Glutamatergic neuron (in vitro differentiated cells): ENCODE results near the gene VAV2. TPM values are rescaled to one million over a fixed set of nuclear protein-coding genes. Genes with fewer than 3 reads are reported as not detected.

Experiments used
- DNase-seq: peaks from one replicate; pipeline ENCODE4 v3.0.0; 2022
- H3K27ac Mint-ChIP-seq: one replicate; pipeline ENCODE4 v1.8.0; 2020; ENCODE audit warnings: mild to moderate bottlenecking, mixed read lengths, inconsistent platforms; ENCODE audit not compliant: unreplicated experiment
- H3K27me3 Mint-ChIP-seq: one replicate; pipeline ENCODE4 v1.8.0; 2020; ENCODE audit warnings: mild to moderate bottlenecking, moderate library complexity, mixed read lengths, inconsistent platforms; ENCODE audit not compliant: unreplicated experiment
- H3K36me3 Mint-ChIP-seq: one replicate; pipeline ENCODE4 v1.8.0; 2020; ENCODE audit warnings: mild to moderate bottlenecking, mixed read lengths, inconsistent platforms; ENCODE audit not compliant: unreplicated experiment
- H3K4me1 Mint-ChIP-seq: one replicate; pipeline ENCODE4 v1.8.0; 2020; ENCODE audit warnings: mild to moderate bottlenecking, low read depth, mixed read lengths, inconsistent platforms; ENCODE audit not compliant: unreplicated experiment
- H3K4me3 Mint-ChIP-seq: one replicate; pipeline ENCODE4 v1.8.0; 2020; ENCODE audit warnings: mild to moderate bottlenecking, mixed read lengths, inconsistent platforms; ENCODE audit not compliant: unreplicated experiment
- H3K9me3 Mint-ChIP-seq: one replicate; pipeline ENCODE4 v1.8.0; 2020; ENCODE audit warnings: mild to moderate bottlenecking, moderate library complexity, mixed read lengths, inconsistent platforms; ENCODE audit not compliant: unreplicated experiment
- CTCF ChIP-seq: fragments of 200-600 bp; sonication (generic); IDR thresholded peaks from one replicate; pipeline ENCODE4 v1.5.0; 2021; ENCODE audit not compliant: partially characterized antibody, unreplicated experiment
- total RNA-seq: library from RNA; stranded (reverse); fragmentation: NEBNext Ultra II Directional; extraction: Animal tissue kit (Norgen Biotek cat#: 25700); gene quantifications from one replicate; pipeline ENCODE4 v1.2.1, GENCODE V29; 2021; ENCODE audit not compliant: unreplicated experiment

The VAV2 gene
- total RNA-seq, 1 donor from 2014 or later, result 270 TPM

DNA sequence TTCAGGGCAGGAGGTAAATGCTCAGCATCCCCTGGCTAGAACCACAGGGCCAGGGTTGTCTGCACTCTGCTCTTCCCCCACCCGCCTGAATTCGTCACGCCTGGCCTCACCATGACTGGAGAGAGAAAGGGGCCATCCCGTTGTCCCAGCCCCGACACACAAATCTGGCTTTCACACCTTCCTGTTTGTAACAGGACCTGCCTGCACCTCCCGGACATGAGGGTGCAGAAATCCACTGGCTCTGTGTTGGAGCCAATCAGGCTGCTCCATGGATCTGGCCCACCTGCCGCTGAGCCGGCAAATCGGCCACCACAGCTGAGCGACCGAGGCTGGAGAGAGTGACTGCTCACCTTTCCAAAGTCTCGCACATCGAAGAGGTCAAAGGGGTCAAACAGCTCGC lies 53.4 kb downstream of the VAV2 start:
- no peak for TF ChIP-seq CTCF
- DNase-seq, result no peak
- Mint-ChIP-seq H3K4me1 (peaks cover 53% of the 10 kb centered on the region), H3K9me3 (peaks cover 35% of the 10 kb centered on the region), H3K27ac (peak overlapping the region; percentile 79), H3K27me3 (peaks cover 31% of the 10 kb centered on the region), H3K36me3 (no peaks in the 10 kb centered on the region), H3K4me3 (peak overlapping the region; percentile 23)

GRCh38 chr9:133938086-133938485 lies 54.0 kb downstream of the VAV2 start:
- Mint-ChIP-seq H3K4me1 (peaks cover 59% of the 10 kb centered on the region), H3K27ac (peak overlapping the region; percentile 37), H3K27me3 (peaks cover 37% of the 10 kb centered on the region), H3K9me3 (peaks cover 40% of the 10 kb centered on the region), H3K4me3 (no peak overlapping the region), H3K36me3 (peaks cover 5% of the 10 kb centered on the region)
- TF ChIP-seq CTCF, result no peak
- no peak for DNase-seq

DNA sequence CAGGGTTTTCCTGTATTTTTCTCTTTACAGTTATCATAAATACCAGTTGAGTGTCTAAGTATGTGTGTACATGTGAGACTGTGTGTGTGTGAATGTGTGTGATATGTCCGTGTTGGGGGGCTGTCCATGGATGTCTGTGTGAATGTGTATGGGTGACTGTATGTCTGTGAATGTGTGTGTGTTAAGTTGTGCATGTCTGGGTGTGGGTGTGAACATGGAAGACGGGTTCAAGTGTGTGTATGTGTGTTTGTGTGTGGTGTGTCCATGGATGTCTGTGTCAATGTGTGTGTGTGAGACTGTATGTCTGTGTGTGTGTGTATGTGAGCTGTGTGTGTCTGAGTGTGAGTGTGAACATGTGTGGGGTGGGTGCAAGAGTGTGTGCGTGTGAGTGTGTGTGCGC lies 55.0 kb downstream of the VAV2 start:
- peaks cover 41% of the 10 kb centered on the region for H3K9me3 Mint-ChIP-seq
- TF ChIP-seq CTCF, result no peak
- peaks cover 5% of the 10 kb centered on the region for H3K36me3 Mint-ChIP-seq
- no peak overlapping the region for H3K27ac Mint-ChIP-seq
- peaks cover 35% of the 10 kb centered on the region for H3K27me3 Mint-ChIP-seq
- DNase-seq, result no peak
- H3K4me3 Mint-ChIP-seq, result no peak overlapping the region
- H3K4me1 Mint-ChIP-seq, result peaks cover 60% of the 10 kb centered on the region

DNA sequence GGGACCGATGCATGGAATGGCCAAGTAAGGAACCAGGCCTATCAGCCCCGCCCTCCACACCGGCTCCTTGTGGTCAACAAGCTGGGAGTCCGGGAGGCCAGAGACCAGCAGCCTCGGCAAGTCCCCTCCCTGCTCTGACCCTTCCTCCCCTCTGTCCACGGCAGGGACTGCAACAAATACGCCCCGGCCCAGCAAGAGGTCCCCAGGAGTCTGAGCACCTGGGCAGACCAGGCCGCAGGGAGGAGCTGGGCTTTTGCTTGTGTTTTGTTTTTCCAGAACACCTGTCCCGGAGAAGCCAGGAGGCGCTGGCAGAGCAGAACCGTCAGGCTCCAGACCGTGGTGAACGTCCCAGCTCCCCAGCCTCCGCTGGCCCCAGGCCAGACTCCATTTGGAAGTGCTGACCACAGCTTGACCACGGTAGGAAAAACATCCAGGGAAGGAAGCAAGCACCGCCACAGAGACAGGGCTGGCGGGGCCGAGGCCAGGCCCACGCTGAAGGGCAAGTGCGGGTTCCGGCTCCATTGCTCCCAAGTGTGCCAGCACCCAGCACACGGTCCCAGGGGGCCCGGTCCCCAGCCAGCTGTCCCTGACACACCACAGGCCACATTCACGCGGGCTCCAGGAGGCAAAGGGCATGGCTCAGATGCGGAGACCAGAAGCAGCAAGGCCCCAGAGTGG lies 56.7 kb downstream of the VAV2 start:
- Mint-ChIP-seq H3K27ac (no peak overlapping the region), H3K9me3 (peaks cover 32% of the 10 kb centered on the region), H3K4me3 (no peak overlapping the region), H3K4me1 (peaks cover 64% of the 10 kb centered on the region), H3K27me3 (peaks cover 30% of the 10 kb centered on the region), H3K36me3 (peaks cover 5% of the 10 kb centered on the region)
- no peak for DNase-seq
- no peak for TF ChIP-seq CTCF

GRCh38 chr9:133934482-133935232 lies 57.5 kb downstream of the VAV2 start:
- H3K4me3 Mint-ChIP-seq, result peak overlapping the region; percentile 14

More at GRCh38 chr9:133934482-133935232, 57.5 kb downstream of the VAV2 start:
- peaks cover 5% of the 10 kb centered on the region for H3K36me3 Mint-ChIP-seq
- no peak for TF ChIP-seq CTCF
- peaks cover 33% of the 10 kb centered on the region for H3K27me3 Mint-ChIP-seq
- peaks cover 40% of the 10 kb centered on the region for H3K9me3 Mint-ChIP-seq
- H3K27ac Mint-ChIP-seq, result peak overlapping the region; percentile 74
- DNase-seq, result no peak
- H3K4me1 Mint-ChIP-seq, result peaks cover 66% of the 10 kb centered on the region
